ENCODE results near the gene ZDHHC7.

The ZDHHC7 gene

DNA sequence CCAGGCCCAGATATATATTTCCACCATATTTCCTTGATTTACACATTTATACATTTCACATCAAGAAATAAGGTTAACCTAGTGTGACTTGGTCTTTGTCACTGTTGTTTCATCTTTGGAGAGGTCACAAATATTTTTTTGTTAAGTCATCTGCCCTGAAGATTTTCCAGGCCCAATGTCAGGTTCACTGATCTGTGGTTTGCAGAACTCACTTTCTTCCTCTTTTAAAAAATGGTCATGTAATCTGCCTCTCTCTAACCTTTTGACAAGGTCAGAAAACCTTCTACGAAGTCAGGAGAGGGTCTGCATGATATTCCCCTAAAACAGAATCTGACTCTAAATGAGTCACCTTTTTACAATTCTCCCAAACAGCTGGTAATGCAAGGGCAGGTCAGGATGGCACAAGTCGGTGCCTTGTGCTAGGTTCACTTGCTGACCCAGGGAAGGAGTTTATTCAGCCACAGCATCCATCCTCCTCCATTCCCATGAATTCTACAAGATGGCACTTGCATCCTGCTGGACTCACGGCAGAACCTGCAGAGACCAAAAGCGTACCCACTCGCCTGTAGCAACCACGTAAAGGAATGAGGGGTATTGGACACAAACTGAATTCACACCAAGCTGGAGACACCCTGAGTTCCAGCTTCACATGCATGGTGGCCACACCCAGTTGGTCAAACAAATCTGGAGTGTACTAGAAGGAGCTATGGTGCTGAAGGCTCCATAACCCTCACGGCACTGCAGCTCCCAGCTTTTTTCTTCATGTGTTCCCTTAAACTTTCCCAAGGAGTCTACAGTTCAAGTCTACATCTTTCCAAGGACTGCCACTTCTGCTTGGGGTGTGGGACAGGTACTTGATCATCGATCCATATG, 14.7 kb upstream of the ZDHHC7 start:
- in situ Hi-C loops (cut with MboI; ENCODE audit: low sequenced_read_pairs), result no loop called here

DNA sequence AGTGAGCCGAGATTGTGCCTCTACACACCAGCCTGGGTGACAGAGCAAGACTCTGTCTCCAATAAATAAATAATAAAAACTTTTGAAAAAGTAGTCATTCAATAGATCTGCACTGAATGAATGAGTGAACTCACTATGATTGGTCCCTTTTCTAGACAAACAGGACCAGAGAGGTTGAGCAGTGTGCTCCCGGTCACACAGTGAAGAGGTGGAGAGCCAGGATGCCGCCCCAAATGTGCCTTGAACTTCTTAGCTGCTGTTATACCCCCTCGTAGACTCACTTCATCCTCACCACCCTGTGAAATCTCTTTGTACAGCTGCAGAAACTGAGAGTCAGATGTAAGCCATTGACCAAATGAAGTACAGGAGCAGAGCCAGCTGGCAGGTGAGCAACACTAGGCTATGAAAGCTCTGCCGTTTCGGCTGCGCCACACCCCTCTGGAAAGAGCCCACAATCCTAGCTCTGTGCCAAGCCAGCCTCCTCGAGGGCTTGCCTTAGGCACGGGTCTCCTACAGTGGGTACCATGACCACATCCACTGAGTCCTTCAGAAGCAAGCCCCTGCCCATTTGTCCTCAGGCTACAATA, 8.4 kb upstream of the ZDHHC7 start:
- in situ Hi-C loops (cut with MboI; ENCODE audit: low sequenced_read_pairs), result no loop called here

DNA sequence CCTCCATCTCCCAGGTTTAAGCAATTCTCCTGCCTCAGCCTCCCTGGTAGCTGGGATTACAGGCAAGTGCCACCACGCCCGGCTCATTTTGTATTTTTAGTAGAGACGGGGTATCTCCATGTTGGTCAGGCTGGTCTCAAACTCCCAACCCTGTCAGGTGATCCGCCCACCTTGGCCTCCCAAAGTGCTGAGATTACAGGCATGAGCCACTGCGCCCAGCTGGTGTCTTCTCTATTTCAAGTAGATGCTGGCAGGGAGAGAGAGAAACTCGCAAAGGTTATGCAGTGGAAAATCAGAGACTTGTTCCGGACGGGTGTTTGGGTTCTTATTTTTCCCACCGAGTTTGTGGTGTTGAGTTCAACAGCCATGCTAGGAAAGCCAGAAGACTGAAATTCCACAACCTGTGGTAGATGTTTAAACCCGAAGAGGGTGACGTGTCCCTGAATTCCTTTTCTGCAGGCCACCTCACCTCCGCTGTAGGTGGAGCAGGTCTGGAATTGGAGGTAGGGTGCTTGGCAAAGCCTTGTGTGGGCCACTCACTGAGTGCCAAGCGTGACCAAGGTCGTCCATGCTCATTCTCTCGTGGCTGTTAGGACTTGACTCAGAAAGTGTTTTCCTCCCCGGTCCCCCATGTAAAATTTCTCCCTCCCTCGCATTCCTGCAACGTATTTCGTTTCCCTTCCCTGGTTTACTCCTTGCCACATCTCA, 7.3 kb upstream of the ZDHHC7 start:
- in situ Hi-C loops (cut with MboI; ENCODE audit: low sequenced_read_pairs), result no loop called here

DNA sequence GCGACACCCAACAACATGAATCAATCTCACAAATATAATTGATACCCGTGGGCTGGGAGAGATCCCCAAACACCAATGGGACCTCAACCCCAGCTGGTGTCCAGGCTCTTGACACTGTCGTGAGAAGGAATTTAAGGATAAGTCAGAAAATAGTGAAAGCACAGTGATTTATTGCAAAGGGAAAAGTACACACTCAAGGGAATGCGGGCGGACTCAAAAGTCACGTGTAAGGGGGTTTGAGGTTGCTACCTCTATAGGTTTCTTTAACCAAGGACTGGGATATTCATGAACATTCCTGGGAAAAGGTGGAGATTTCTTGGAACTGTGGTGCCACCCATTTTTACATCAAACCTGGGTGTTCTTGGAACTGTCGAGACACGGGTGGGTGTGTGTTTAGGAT, 6.3 kb upstream of the ZDHHC7 start:
- in situ Hi-C loops (cut with MboI; ENCODE audit: low sequenced_read_pairs), result no loop called here

DNA sequence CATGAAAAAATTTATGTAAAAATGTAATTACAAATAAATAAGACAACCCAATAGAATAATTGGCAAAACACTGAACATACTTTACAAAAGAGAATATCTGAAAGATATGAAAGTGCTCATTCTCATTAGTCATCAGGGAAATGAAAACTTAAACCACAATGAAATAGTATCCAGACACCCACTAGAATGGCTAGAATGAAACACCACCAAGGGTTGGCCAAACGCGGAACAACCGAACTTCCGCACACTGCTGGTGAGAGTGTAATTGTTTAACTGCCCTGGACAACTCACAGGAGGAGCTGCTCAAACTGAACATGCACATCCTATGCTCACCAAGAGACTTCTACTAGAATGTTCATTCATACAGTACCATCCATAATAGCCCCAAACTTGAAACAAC, 5.8 kb upstream of the ZDHHC7 start:
- in situ Hi-C loops (cut with MboI; ENCODE audit: low sequenced_read_pairs), result no loop called here

DNA sequence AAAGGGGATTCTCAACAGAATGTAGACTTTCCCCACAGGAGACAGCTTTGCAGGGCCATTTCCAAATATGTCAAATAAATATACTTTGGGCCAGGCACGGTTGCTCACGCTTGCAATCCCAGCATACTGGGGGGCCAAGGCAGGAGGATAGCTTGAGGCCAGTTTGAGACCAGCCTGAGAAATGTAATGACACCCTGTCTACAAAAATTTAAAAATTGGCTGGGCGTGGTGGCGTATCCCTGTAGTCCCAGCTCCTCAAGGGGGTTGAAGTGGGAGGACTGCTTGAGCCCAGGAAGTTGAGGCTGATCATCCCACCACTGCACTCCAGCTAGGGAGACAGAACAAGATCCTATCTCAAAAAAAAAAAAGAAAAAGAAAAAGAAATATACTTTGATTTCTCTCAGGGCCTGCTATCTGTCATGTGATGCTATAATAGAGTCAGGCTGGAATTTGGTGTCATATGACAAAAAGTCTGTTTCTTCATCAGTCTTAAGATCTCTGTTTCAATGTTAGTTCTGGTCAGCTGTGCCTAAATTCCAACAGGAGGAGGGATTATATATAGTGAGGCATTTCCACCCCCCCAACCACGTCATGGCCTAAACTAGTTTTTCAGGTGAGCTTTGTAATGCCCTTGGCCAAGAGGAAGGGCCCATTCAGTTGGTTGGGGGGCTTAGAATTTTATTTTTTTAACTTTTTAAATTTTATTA, 4.3 kb upstream of the ZDHHC7 start:
- in situ Hi-C loops (cut with MboI; ENCODE audit: low sequenced_read_pairs), result no loop called here

DNA sequence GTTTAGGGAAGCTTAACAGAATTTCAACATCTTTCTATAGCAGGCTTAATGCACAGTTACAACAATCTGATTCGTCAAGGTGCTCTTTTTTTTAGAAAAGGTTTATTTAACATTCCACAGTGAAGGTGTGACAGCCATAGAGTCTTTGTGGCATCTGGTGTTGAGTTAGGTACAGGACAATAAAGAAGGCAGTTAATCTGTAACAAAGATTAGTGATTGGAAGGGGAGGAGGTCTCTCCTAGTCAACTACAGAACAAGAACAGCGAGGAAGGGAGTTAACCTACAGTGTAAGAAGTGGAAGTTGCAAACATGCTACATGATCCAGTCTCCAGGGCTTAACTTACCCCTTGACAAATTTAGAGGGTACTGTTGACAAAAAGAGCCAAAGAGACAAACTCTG, 3.0 kb upstream of the ZDHHC7 start:
- in situ Hi-C loops (cut with MboI; ENCODE audit: low sequenced_read_pairs), result no loop called here

DNA sequence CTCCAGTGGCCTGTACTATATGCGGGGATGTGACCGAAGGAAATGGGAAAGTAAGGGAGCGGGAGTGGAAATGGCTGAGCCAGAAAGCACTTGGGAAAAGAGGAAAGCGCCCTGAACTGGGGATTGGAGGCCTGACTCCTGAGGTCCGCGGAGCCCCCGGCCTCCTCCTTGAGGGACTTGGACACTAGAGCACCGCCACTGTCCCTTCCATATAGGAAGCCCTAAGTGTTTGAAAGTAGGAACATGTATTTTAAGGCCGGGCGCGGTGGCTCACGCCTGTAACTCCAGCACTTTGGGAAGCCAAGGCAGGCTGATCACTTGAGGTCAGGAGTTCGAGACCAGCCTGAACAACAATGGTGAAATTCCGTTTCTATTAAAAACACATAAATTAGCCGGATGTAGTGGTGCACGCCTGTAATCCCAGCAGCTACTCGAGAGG, 530 bp upstream of the ZDHHC7 start:
- in situ Hi-C loops (cut with MboI; ENCODE audit: low sequenced_read_pairs), result no loop called here

DNA sequence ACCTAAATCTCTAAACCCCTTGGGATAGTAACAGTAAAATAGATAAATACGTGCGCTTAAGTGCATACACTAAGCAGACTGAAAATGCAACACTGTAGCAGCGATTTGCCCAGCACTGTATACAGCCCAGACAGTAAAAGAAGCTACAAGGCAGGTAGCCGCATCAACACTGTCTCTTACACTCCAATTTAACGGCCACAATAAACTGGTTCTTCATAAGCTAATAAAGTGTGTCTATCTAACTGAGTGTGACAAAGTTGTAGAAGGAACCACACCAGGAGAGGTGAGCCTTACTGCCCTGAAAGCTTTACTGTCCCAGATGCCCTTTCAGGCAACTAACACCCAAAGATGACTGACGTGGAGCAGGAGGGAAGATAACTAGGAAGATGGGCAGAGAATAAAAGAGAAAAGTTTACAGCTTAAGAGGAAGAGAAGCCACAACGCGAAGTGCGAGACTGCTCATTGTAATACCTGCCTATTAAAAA, 847 bp downstream of the ZDHHC7 start:
- in situ Hi-C loops (cut with MboI; ENCODE audit: low sequenced_read_pairs), result no loop called here

DNA sequence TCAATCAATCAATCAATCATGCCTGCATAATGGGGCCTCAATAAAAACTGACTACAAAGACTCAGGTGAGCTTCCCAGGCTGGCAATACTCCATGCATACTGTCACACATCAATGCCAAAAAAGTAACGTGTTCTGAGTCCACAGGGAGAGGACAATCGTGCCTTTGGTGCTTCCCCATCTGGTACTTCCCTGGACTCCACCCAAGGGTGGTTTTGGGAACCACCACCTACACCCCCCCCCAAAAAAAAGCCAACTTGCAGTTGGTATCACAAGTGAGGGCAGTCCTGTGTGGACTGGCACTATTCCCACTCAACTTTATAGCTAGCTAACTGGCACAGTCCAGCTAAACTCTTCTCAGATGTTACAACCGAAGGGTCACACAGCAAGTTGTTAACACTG, 3.1 kb downstream of the ZDHHC7 start:
- in situ Hi-C loops (cut with MboI; ENCODE audit: low sequenced_read_pairs), result no loop called here

DNA sequence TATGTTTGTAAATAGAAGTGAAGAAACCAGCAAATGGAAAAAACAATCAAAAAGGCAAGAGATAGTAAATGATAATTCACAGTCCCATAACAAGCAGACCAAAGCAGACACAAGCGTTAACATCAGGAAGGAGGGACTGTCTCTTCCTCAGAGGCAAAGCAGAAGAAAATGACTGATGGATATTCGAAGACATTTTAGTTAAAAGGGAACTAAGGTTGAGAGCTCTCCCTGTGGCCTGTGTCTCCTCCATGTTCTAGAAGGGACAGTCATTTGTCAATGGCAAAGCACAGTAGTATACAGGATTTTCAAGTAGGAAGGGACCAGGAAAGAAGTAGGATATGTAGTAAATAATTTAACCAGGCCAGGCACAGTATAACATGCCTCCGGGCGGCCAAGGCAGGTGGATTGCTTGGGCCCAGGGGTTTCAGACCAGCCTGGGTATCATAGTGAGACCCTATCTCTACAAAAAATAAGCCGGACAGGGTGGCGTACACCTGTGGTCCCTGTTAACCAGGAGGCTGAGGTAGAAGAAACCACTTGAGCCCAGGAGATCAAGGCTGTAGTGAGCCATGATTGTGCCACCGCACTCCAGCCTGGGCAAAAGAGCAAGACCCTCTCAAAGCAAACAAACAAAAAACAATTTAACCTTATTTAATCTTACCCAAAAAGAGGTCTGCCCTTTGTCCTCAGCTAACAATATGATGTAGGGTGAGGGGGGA, 3.7 kb downstream of the ZDHHC7 start:
- in situ Hi-C loops (cut with MboI; ENCODE audit: low sequenced_read_pairs), result no loop called here

DNA sequence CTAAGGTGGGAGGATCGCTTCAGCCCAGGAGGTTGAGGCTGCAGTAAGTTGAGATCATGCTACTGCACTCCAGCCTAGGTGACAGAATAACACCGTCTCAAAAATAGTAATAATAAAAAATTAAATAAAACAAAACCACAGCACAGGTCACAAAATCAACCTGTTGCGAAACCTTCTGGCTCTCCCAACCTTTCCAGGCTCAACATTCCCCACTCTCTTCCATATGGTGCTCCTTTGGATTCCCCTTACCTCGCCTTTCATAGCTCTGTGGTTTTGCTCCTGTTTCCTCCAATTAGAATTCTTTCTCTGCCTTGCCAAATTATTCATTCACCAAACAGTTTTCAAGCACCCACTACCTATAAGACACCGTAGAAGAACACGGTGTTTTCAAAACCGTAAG, 4.7 kb downstream of the ZDHHC7 start:
- in situ Hi-C loops (cut with MboI; ENCODE audit: low sequenced_read_pairs), result no loop called here

DNA sequence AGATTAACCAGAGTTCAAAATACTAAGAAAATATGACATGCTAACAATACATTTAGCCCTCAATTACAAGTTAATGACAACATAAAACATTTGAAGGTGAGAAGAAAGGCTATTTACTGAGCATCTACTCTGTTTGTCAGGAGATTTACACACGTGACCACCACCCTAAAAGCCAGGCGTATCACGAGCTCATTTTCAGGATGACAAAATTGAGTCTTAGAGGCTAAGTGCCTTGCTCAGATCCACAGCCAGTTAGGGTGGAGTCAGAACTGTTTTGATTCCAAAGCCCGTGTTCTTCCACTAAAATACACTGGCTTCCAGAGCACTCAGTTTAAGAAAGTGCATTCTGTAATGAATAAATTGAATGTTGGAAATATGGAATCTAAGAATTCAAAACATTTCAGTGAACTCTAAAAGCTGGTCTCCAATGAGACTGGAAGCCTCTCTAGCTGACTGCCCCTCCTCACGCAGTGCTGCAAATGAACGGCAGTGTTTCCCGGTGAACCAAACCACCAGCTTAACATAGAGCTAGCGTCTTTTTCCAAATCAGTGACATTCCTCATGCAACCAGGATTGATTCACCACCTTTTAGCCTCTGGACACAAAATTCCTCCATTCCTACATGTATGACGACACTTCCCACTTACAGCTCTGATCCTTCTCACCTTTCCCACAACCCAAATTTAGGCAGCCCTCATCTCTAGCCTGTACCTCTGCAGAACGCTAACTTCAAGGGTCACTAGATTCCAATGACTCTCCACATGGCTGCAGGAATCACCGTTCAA, 5.9 kb downstream of the ZDHHC7 start:
- in situ Hi-C loops (cut with MboI; ENCODE audit: low sequenced_read_pairs), result no loop called here

DNA sequence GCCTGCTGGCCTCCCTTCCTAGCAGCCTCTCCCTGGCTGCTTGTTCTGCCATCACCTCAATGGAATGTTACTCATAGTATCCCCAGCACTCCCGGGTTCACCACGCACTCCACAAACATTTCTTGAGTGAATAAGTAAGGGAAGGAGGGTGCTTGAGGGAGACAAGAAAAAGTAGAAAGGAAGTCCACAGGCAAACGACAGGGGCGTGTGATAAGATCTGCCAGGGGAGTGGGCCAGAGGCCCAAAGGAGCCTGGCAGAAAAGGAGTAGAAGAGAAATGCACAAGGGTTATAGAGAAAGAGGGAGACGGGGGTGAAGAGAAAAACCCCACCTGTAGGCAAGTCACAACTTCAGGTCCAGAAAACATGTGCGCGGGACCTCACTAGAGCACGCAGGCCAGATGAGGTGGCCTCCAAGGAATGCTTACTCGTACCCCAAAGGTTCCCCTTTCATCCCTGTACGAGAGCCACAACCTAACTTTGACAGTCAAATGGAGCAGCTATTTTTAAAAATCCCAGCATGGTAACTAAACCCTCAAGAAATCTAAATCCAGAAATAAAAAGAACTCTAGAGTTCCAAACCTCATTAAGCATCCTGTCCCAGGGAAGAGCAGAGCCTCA, 6.6 kb downstream of the ZDHHC7 start:
- in situ Hi-C loops (cut with MboI; ENCODE audit: low sequenced_read_pairs), result no loop called here

DNA sequence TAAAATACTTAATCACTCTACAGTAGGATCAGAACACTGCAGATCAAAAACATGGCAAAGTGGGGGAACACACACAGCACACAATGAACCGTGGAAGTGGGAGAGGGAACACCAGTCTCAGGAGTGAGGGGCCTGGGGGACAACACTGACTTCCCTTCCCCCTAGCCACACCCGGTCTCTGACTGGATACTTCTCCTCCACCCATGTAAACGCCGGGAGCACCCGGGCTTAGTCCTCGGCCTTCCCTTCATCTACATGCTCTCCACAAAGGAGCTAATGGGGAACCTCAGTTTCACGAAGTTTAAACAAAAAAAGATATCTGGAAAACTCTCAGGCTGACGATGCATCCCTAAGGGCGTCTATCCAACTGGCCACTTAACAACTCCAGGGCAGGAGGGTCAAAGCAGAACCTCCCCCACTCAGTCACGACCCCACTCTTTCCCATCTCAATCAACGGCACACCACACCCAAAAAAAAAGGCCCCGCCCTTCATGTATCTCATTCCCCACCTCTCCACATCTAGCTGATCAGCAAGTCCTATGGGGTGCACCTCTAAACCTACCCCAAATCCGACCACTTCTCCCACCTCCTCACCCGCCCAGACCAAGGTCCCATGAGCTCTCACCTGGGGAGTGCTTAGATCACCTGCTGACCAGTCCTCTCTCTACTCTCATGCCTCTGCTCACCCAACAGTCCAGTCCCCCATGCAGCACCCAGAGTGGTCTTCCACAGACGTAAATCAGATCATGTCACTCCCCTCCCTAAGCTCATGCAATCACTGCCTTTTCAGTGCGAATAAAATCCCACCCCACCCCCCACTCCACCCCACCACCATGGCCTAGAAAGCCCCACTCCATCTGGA, 7.4 kb downstream of the ZDHHC7 start:
- in situ Hi-C loops (cut with MboI; ENCODE audit: low sequenced_read_pairs), result no loop called here

DNA sequence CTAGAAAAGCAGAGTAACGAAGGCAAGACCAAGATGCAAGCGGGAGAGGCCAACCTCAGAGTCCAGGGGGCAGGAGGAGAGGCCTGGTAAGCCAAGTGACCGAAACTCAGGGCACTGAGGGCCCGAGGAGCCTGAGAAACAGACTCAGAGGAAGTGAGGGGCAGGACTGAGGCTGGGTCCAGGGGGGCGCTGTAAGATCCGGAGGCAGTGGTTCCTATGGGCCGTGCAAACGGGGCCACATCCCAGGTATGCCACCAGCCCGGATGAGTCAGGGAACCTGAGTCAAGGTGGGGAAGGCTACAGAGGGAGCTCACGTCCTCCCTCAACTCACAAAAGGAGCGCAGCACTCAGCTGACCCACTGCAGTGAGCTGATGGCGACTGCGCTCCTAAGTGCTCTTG, 8.3 kb downstream of the ZDHHC7 start:
- in situ Hi-C loops (cut with MboI; ENCODE audit: low sequenced_read_pairs), result no loop called here

DNA sequence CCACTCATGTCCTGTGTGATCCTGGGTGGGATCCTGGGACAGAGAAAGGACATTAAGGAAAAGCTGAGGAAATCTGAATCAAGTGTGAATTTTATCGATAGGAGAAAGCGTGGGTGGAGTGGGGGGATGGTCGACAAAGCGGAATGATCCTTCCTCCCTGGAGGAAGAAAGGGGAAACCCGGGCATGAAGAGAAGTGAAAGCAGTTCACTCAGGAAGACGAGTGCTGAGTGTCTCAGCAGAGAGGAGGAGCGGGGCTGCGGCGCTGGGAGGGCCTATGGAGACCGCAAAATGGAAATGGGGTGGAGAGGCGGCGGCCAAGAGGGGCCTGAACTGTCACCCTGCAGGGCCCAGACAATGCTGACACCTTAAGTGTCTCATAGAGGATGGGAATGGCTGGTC, 8.7 kb downstream of the ZDHHC7 start:
- in situ Hi-C loops (cut with MboI; ENCODE audit: low sequenced_read_pairs), result no loop called here

DNA sequence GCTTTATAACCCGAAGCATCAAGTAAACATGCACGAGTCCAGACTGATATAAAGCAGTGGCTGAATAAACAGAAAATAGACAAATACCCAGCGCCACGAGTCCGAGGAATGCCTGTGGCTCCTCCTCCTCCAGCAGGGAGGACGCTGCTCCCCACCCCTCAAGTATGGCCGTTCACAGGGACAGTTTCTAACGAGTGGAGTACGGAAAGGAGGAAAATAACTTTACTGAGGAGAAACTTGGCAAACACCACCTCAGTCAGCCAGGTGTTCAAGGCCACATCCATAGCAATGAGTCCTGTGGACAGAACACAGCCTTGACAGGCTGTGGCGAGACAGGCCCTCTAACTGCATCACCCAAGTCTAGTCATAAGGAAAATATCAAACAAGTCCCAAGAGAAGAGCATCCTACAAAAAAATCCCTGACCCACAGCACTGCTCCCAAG, 9.2 kb downstream of the ZDHHC7 start:
- in situ Hi-C loops (cut with MboI; ENCODE audit: low sequenced_read_pairs), result no loop called here

Data from HL-60/S4 treated with phorbol 12-myristate 13-acetate at 8.2 ng/mL for 4 days and 3 days (cell line).